Middle frontal gyrus (tissue), 1 donor: ENCODE measurements around the gene NCAM1.

Source experiments
- DNase-seq: peaks from one replicate; pipeline ENCODE4 v3.0.0-alpha.2; 2015; ENCODE audit warnings: low spot score; ENCODE audit errors: extremely low spot score

Gene NCAM1

GRCh38 chr11:113129261-113129992 is 168.2 kb downstream of the NCAM1 start:
- no peak for DNase-seq

DNA sequence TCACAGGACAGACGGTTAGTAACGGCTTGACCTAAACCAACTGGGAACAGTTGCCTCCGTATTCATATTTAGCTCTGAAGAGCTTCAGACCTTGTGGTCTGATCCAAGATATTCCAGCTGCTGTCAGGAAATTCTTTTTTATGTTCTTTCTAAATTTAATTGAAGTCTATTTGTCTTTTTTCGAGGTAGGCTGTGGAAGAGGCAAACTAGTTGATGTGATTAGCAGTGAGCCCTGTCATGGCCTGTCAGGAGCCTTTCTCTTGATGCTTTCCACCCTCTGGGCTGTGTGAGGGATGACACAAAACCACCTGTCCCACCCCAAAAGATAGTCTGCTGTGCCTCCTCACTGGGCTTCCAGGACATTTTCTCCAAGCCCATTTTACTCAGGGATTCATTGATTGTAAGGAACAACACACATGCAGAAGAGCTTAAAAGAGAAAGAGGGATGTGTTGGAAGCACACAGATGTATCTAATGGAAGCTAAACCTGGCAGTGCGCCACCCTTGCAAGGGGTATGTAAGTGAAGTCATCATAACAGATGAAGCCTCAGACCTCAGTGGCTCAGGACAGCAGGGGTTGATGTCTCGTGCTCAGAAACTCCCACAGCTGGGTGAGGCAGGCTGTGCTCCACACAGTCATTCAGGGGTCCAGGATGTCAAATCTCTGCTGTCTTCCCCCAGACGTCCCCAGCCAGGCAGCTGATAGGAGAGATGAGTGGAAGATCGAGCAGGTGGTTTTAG is 170.0 kb downstream of the NCAM1 start:
- DNase-seq: no peak

- DNase-seq: no peak
Measured at GRCh38 chr11:113133071-113133470, 171.9 kb downstream of the NCAM1 start.

DNA sequence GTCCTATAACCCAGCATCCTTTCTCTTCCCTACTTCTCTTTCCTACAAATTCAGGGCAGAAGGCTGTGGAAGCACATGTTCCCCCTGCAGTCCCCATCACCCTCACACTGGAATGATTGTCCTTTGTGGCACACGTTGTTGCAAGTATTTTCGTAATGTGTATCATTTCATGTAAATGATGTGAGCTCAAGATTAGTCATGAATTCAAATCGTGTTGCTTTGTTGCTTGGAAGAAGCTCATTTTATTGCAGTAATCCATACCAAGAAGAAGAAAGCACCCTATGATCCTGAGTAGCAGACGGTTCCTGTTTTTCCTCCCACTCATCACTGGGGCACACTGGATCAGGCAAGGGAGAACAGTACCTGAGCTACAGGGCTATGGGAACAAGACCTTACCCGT is 173.4 kb downstream of the NCAM1 start:
- no peak for DNase-seq

DNA sequence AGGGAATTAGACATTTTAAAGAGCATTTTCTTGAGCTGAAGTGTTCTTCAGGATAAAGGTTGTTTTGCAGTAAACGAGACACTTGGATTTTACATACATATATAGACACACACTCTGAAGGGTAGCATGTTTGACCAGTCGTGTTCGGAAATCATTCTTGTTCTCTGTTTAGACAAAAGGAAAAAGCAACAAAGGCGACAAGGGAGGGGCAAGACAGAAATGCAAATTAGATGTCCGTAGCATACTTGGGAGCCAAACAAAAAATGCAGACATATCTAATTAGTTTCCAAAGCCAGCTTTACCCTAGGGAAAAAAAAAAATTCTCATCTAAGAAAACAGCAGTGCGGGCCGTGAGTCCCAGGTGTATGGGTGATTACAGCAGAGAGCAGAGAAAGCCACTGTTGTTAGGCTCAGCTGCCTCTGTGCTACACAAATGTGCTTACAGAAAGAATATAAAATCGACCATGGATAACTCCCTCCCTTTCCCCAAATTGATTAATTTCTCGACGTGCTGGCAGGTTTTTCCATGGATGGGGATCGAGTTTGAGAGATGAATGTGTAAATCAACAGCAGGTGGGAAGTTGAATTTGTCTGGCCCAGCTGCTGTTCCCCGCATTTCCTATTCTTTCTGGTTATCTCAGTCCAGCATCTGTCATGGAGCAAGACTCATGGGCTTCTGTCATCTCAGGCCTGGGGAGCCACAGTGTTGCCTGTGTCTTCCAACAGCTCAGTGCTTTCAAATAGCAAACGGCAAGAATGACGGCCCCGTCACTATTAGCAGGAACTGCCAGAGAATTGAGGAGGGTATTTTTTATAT is 176.7 kb downstream of the NCAM1 start:
- no peak for DNase-seq

- no peak for DNase-seq
Measured at GRCh38 chr11:113138731-113139130, 177.5 kb downstream of the NCAM1 start.

GRCh38 chr11:113141010-113141409 is 179.8 kb downstream of the NCAM1 start:
- no peak for DNase-seq

DNA sequence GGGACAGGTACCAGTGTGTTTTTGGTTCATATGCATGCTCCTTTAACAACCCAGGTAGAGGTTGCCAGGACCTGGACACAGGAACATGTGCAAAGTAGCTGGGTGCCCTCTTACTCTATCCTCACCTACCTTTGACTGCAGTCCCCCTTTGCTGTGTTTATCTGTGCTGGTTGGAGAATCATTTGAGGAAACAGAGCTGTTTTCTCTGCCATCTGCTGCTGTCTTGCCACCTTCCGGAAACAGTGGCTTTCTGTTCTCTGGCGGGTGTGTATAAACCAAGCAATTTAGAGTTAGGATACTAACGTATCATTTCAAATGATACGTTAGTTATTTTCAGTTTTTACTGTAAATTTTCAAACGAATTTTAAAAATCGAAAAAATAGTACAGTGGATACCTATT is 181.3 kb downstream of the NCAM1 start:
- no peak for DNase-seq

DNA sequence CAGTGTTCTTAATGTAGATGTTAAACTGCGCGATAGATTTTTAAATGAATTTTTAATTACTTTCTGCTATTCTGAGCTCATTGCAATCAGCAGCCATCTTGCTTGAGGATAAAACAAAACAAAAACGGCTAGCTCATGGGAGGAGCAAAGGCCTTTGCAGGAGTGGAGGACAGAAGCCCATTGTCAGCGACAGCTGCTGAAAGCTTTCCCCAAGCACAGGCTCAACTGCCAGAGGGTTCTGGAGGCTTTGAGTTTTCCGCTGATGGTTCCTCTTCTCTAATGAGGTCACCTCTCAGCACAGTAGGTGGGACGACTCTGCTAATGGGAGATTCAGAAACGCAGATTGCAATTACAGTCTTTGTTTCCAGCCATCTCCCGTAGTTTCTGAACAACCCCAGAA is 186.0 kb downstream of the NCAM1 start:
- DNase-seq: peak; percentile 52

- DNase-seq: no peak
Measured at GRCh38 chr11:113148076-113148475, 186.9 kb downstream of the NCAM1 start.

DNA sequence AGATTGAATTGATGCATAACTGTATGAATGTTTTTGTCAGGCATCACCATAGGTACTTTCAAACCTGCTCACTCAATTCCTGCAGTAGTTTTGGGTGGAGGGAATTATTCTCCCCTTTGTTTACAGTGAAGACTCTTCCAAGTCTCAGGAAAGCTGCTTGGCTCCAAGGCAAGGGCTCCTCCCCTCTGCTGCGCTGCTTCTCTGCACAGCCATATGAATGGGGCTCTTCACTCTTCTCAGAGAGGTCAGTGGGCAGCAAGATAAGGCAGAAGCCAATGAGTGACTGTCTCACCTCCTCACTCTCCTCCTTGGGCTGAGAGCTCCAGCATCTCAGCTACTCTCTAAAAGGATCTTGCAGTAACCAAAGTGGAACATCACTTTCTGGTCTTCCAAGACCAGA is 187.4 kb downstream of the NCAM1 start:
- no peak for DNase-seq

DNA sequence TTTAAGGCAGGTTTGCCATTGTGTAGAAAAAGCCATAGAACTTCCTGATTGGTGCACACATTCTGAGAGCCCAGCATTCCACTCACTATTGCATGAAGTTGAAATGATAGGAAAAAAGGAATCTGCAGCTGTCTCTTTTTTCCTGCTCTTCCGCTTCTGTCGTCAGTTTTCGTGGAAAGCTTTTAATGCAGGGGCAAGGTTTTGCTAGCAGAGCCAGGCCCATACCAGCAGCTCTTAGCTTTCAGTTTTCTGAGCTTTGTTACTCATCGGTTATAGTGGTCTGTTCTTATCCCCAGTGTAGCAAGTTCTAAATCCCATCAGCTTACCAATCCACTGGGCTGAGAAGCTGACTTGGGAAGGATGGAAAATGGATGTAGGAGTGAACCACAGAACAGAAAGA is 190.3 kb downstream of the NCAM1 start:
- no peak for DNase-seq

- no peak for DNase-seq
Measured at GRCh38 chr11:113152500-113152899, 191.3 kb downstream of the NCAM1 start.

DNA sequence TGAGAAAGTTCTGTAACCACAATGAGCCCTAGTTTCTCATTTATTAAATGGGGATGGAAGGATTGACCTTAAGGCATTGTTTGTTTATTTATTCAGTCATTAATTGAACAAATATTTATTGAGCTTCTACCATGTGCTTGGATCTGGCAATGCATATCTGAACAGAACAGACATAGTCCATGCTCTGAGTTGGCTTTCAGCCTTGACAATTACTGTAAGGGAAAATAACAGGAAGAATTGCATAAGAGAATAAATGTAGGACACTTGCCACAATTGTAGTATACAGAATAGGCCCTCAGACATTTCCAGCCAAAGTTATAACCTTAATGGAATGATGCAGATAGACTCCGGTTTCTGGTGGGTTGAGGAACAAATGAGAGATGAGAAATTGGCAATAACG is 192.6 kb downstream of the NCAM1 start:
- no peak for DNase-seq

GRCh38 chr11:113159988-113160807 is 199.0 kb downstream of the NCAM1 start:
- DNase-seq: no peak

DNA sequence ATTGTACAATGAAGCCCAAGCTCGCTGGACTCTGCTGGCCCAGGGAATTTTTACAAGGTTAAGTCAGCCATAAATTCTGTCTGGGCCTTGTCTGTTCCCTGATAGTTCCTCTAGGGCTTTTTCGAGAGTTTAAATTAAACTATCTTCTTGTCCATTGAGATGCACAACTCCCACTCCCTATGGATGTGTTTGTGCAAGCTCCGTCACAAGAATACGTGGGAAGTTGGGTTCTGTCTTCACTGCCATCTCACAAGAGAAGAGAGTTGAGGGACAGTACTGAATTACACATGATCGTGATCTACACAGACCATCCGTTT is 199.5 kb downstream of the NCAM1 start:
- no peak for DNase-seq

DNA sequence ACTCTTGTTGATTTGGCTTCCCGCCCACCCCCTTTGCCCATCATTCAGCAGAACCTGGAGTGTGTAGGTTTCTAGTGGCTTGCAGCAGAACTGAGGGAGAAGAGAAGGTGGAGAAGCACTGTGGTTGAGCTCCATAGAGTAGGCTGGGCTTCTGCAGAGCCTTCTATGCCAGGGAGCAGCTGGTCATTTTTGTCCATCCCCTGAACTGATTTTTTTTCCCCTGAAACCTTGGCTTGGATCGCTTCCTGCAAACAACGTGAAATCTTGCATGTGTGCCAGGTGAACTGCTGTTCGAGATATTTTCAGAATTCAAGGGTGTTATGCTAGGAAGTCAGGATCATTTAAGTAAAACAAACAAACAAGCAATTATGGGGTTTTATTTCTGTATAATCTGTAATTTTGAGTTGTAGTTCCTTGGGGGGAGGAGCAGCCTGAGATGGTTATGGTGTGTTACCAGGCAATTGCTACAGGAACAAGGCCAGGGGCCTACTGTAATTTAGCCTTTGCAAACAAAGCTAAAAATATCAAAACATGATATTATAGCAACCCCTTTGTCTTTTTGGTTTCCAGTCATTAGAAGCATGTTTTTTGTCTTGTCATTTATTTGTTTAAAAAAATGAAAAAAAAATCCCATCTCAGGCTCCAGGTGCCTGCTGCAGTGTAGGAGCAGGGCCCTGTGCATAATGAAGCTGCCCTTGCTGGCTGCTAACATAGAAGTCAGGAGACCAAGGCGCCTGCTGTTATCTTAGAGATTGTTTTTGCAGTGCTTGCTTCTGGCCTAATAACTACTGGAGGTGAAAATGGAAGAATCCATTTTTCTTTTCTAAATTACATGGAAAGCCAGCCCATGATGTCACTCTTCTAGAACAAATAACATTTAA is 200.7 kb downstream of the NCAM1 start:
- DNase-seq: no peak

GRCh38 chr11:113162592-113162962 is 201.4 kb downstream of the NCAM1 start:
- DNase-seq: no peak

DNA sequence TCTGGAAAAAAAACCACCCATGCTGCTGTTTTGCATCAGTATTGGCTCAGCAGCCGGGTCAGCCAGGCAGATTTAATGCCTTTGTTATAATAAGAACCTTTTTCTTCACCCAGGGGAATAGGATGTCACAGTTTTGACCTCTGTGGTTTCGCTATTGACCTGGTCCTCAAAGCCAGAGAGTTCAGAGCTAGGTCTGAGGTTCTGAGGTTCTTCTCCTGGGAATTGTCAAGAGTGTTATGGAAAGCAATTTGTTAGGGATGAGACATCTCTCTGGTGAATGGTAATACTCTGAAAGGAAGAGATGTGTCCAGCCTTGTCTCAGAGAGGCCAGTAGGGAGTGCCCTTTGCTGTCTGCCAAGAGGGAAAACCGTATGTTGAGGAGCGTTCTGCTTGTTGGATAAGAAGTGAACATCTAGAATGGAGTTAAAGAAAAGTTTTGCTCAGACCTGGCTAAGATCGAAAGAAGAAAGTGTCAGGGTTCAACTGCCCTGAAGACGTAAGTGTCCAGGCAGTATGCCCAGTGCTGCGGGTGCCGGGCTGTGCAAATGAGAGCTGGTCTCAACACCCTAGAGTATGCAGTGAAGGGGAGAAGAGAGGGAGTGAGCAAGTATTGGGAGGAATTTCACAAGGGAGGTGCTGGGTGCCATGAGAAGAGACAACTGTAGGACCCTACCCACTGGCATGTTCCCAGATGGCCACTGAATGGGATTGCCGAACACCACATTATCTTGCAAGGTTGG is 202.2 kb downstream of the NCAM1 start:
- no peak for DNase-seq

DNA sequence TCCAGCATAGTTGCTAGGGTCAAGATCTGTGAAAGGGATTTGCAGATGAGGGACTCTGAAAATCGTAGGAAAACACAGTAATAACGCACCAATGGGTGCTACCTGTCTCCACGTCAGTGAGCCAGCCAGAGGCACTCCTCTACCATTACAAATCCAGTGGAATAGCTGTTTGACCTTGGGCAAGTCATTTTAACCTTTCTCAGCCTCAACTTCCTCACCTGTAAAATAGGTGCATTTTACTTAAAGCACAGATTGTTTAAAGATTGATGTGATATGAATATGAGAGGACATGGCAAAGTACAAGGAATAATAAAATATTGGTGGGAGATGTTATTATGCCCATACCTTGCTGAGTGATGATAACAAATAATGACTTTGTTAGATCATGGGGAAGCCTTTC is 205.1 kb downstream of the NCAM1 start:
- no peak for DNase-seq
